GM23248 (cell line): Measurements from ENCODE around the gene MICAL1.

Experiments used
- EZH2 ChIP-seq: fragments of 200-600 bp; sonication (generic); IDR thresholded peaks from 2 replicates; pipeline ENCODE4 v1.6.1; 2018; ENCODE audit warnings: antibody characterized with exemption, mild to moderate bottlenecking; ENCODE audit not compliant: insufficient read depth, poor library complexity, severe bottlenecking
- EZH2phosphoT487 ChIP-seq: fragments of 200-600 bp; sonication (generic); IDR thresholded peaks from 2 replicates; pipeline ENCODE4 v1.6.1; 2018; ENCODE audit warnings: antibody characterized with exemption, moderate library complexity, mild to moderate bottlenecking, low read depth; ENCODE audit not compliant: insufficient read depth

DNA sequence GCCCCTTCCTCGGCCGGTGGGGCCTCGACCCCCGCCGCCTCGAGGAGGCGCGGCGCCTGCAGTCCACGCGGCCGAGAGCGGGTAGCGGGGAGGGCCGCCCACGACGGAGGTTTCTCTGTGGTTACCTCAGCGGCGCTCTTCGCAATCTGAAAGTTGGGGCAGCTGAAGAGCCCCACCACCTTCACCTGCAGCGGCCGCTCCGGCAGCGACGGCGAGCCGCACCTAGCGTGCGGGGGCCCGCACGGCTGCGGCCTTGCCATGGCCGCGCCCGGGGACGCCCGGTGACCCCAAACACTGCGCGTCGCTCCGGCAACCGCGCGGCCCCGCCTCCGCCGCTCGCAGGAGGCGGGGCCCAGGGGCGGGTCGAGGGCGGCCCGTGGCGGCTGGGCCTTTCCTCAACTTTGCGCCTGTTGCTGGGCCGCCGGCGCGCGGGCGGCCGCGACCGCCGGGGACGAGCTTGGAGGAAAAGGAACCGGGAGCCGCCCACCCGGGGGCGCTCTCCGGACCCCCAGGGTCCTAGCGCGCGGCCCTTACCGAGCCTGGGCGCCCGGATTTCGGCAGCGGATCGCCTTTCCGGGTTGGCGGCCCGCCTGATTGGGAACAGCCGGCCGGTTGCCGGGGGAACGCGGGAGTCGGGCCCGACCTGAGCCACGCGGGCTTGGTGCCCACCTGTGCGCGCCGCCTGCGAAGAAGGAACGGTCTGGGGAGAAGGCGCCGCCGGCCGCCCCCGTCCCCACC is 15.1 kb downstream of the MICAL1 start, which contains the start of the genes PPIL6 and SMPD2:
- no peak for TF ChIP-seq EZH2
- no peak for TF ChIP-seq EZH2phosphoT487
